NCI-H2171 treated with DMSO at 0.1 percent for 48 hours (cell line): ENCODE measurements around the gene MRPS11.
"Not testable (repeated sequence)": the region's sequence is repeated elsewhere in the genome, so short reads cannot be mapped to it uniquely, and the experiment has no call there.

ENCODE experiments used
- DNase-seq: peaks from one replicate; lab custom pipeline; 2025; lab: John Stamatoyannopoulos, UW

MRPS11 gene

GRCh38 chr15:88454867-88455810 is 12.4 kb upstream of the MRPS11 start:
- peak; percentile 95 for DNase-seq

GRCh38 chr15:88456733-88457132 is 10.8 kb upstream of the MRPS11 start:
- no peak for DNase-seq

DNA sequence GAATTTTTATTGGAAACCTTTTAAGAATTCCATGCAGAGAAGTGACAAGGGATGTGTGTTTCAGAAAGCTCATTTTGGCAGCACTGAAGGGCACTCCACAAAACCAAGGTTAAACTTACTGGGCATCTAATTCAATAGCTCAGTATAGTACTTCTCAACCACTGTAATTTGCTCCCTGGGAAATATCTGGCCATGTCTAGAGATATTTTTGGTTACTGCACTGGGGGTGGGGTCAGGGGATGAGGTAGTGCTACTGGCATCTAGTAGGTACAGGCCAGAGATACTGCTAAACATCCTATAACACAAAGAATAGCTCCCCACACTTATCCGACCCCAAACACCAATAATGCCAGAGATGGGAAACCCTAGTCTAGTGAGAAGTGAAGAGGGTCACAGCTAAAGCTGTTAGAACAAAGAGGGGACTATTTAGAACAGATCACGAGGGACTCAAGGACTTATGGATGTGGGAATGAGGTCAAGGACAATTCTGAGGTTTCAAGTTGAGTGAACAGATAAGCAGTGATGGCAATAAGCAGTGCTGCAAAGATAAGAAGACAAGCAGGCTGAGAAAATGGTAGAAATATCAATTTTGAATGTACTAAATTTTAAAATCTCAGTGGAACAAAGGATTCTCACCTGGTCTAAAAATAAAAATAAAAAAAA is 3.5 kb upstream of the MRPS11 start:
- DNase-seq: no peak

- no peak for DNase-seq
These were observed 1.8 kb upstream of the MRPS11 start for GRCh38 chr15:88465633-88466224.

DNA sequence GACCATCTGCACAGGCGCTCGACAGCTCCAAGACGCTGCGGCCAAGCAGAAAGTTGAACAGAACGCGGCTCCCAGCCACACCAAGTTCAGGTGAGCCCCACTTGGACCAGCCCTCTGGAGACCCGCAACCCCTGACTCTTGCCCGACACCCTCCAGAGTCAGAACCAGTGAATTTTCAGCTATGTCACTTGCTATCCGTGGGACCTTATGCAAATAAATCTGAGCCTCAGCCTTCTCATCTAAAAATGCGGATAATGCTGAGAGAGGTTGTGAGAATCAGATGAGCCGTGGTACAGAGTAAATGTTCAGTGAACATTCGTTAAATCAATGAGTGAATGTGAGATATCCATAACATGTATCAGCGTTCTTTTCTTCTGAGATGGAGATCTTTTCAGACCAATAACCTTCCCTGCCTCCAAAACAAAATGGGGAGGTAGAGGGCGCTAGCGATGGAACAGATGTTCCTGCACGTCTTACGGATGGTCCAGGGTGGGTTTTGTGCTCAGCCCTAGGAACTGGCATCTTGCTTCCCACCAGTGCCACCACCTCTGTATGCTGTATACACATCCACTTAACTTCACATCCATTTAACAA is 524 bp downstream of the MRPS11 start:
- peak; percentile 16 for DNase-seq

DNA sequence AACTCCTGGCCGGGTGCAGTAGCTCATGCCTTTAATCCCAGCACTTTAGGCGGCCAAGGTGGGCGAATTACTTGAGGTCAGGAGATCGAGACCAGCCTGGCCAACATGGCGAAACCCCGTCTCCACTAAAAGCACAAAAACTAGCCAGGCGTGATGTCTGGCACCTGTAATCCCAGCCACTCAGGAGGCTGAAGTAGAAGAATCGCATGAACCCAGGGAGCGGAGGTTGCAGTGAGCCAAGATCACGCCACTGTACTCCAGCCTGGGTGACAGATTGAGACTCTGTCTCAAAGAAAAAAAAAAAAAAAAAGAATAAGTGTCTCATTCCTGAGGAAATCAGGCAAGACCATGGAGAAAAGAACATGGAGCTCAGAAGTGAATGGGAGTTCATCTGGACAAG is 1.2 kb downstream of the MRPS11 start:
- not testable (repeated sequence) for DNase-seq

DNA sequence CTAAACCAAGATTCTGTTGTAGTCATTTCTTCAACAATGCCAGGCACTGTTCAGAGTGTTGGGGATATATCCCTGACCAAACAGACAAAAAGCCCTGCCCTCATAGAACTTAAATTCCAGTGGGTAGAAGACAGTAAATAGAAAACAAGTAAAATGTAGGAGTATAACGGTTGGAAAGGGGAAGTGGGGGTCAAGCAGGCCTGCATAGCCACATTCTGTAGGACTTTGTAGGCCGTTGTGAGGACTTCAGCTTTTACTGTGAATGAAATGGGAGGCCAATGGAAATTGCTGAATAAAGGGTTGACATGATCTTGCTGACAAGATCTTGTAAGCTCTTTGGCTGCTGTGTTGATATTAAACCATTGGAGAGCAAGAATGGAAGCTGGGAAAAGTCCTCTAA is 1.8 kb downstream of the MRPS11 start:
- DNase-seq: no peak

DNA sequence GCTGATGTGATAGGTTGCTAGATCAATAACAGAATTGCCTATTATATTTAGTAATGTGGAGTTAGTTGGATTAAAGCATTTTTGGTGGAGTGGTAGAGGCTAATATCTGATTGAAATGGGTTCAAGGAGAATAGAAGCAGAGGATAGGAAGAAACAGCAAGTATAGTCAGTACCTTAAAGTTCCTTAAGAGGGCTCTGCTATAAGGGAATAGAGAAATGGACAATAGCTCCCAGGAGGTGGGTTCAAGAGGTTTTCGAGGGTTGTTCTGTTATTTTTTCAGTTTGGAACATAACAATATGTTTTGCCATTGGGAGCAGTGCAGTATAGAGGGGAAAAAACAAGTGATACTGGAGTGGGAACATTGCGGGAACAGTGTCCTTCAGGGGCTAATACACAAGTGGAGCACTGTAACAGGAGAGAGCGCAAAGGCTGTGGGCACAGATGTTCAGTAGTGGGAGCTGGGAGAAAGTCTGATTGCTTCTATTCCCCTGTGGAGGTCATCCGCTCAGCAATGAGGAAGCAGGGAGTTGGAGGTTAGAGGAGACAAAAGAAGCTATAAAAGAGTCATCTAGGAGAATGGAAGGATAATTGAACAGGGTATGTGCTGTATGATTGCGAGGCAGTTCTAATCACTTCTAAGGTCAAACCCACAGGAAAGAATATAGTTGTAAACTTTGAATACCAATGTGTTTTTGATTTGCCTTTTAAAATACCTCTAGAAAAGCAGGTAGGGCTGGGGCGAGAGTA is 3.3 kb downstream of the MRPS11 start:
- DNase-seq: no peak

GRCh38 chr15:88472225-88472624 is 4.7 kb downstream of the MRPS11 start:
- DNase-seq: peak; percentile 8

DNA sequence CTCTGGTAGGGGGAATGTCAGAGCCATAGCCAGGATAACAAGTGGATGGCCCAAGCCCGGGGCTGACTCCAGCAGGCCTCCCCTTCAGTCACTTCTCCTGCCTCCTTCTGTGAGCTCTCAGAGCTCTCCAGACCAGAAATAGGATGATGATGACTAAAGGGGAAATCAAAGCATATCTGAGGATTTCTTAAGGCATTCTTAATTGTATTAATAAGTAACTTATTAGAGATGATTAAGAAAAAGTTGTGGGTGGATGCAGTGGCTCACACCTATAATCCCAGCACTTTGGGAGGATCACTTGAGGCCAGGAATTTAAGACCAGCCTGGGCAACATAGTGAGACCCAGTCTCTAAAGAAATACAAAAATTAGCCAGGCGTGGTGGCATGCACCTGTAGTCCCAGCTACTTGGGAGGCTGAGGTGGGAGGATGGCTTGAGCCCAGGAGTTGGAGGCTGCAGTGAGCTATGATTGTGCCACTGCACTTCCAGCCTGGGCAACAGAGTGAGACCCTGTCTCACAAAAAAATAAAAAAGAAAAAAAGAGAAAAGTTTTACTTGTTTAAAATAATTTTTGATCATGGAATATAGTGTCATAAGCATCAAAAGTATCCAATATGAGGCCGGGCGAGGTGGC is 6.3 kb downstream of the MRPS11 start:
- DNase-seq: not testable (repeated sequence)

GRCh38 chr15:88476635-88477060 is 9.1 kb downstream of the MRPS11 start:
- DNase-seq: peak; percentile 91

- DNase-seq: no peak
These were observed 9.6 kb downstream of the MRPS11 start for GRCh38 chr15:88477126-88477525.

DNA sequence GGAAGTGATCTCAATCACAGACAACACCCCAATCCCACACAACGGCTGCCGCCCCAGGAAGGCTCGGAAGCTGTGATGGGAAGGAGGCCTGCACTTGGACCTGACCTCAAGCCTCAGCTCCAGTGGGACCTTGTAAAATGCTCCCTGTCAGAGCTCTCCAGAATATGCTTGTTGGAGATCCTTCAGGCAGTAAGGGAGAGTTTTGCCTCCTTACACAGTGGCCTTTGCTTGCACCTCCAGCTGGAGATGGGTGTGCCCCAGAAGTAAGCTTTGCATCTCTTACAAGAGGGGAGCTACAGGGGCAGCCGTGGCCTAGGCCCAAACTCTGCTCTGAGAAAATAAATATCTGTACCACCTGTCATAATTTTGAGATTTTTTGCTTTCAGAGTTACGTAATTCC is 10.4 kb downstream of the MRPS11 start:
- no peak for DNase-seq

- DNase-seq: no peak
These were observed 11.7 kb downstream of the MRPS11 start for GRCh38 chr15:88479169-88479568.

DNA sequence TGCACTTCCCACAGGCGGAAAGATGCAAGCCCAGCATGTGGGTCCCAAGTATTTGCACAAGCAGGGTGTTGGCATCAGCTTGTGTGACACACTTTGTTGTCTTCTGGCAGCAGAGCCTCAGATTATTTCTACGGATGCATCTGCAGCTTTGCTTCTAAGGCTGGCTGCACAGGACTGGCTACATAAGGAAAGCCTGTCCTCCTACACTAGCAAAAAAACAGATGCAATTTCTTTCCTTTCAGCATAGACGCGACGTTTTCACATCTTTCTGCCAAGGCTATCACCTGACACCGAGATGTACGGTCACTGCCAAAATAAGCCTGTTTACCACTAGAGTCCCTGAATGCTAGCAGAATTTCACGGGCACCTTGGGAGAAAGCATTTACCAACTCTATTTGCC is 13.5 kb downstream of the MRPS11 start:
- no peak for DNase-seq

DNA sequence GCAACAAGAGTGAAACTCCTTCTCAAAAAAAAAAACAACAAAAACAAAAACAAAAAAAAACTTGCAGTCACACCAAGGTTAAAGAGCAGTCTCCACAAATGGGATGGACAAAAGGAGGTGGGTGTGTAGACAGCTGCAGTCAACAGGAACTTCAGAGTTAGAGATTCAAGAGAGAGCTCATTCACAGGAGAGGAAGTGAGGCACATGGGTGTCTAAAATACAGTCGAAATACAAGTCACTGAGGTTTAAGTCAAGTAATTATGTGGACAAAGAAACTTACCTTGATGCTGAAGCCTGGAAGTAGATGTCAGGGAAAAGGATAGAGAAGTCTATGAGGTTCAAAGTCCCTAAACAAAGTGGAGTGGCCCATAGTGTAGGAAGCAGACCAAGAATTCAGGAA is 14.8 kb downstream of the MRPS11 start:
- DNase-seq: no peak

DNA sequence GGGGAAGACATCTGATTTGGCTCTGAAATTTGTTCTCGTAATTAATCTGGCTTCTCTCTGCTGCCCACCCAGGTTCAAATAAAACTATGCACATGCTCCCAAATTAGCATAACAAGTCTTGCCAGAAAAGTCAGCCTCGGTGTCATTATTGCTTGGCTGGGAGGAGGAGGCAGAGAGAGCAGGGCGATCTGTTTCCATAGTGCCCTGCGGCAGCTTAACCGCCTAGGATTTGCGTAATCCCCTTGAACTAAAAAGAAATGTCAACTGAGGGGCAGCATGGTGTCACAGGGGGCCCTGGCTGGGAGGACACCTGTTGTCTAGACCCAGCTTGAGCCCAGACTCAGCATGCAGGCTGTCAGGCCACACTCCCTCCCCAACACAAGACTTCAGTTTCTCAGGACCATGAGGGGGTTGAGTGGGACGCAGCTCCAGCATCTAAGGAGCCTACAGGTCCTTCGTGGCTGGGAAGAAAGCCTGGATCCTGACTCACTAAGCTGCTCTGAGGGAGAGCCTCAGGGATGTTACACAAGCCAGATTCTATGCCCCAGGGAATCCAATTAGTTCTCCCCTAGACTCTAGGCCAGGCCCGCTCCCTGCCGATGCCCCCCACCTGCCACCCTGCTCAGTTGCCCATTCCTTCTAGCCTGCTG is 17.3 kb downstream of the MRPS11 start:
- DNase-seq: no peak

DNA sequence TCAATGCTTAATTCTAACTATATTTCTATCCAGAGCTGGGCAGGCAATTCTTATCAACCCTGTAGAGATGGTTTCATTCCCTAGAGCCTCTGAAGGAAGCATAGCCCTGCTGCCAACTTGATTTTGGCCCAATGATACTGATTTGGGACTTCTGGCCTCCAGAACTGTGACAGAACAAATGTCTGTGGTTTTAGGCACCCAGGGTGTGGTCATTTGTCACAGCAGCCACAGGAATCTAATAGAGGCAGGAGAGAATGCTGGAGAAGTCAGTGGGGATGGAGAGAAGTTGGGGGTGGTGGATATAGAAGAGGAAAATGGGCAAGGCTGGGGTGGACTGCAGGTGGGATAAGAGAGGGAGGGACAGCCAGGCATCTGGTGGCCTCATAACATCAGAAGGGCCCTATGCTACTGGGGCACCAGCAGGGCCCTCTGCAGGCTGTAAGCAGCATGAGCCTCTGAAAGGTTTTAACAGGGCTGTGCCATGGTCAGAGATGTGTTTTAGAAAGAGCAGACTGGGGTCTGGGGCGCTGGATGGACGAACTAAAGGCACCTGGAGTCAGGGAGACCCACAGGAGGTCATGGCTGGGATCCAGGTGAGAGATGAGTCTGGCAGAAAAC is 19.8 kb downstream of the MRPS11 start:
- DNase-seq: no peak

- no peak for DNase-seq
These were observed 20.5 kb downstream of the MRPS11 start for GRCh38 chr15:88487796-88488523.

- DNase-seq: no peak
These were observed 21.8 kb downstream of the MRPS11 start for GRCh38 chr15:88489321-88489720.
